Gastroesophageal sphincter (tissue), 3 donors: ENCODE data around the gene NELL1.

Source experiments
- CTCF ChIP-seq, 4 experiments: fragments of 200-600 bp in 2 of 4; fragments of 450-650 bp in 2 of 4; sonication (generic) in 1 of 4; IDR thresholded peaks; one replicate each; pipeline ENCODE4 v1.5.1; 2017 to 2019; ENCODE audit warnings: antibody characterized with exemption in 4 of 4, mild to moderate bottlenecking in 2 of 4, moderate library complexity in 2 of 4
- POLR2A ChIP-seq, 2 donors: fragments of 450-650 bp; IDR thresholded peaks; one replicate each; pipeline ENCODE4 v1.6.1; 2017; ENCODE audit warnings: antibody characterized with exemption in 2 of 2, mild to moderate bottlenecking in 2 of 2, moderate library complexity in 1 of 2

GRCh38 chr11:20640401-20640800 is 29.0 kb upstream of the NELL1 start:
- TF ChIP-seq POLR2A (IDR thresholded peaks at IDR 0.05) (no peak), CTCF (IDR thresholded peaks at IDR 0.05) (no peak)
